ENCODE data around the gene IGF2R.

- TF ChIP-seq EZH2phosphoT487 (IDR thresholded peaks at IDR 0.05) (no peak), EZH2 (IDR thresholded peaks at IDR 0.05) (no peak), CTCF (IDR thresholded peaks at IDR 0.05) (no peak)
Observed at GRCh38 chr6:159996087-159996622, 27.3 kb downstream of the IGF2R start.

Data from neural progenitor cell (in vitro differentiated cells).